HG03025 (cell line): ENCODE measurements around the gene CASP8.
"Not testable (repeated sequence)": the region's sequence is repeated elsewhere in the genome, so short reads cannot be mapped to it uniquely, and the experiment has no call there.

Source experiments
- ATAC-seq: cut with Tn5 transposase; IDR thresholded peaks from one replicate; pipeline ENCODE4 v1.9.1; 2021; ENCODE audit warnings: mild to moderate bottlenecking, moderate library complexity; ENCODE audit not compliant: unreplicated experiment, low FRiP score

Gene CASP8

GRCh38 chr2:201266629-201267028 lies 6.3 kb downstream of the CASP8 start:
- ATAC-seq = no peak

GRCh38 chr2:201267278-201268030 lies 7.1 kb downstream of the CASP8 start:
- no peak for ATAC-seq

- ATAC-seq = no peak
These were observed 9.4 kb downstream of the CASP8 start for GRCh38 chr2:201269764-201270163.

GRCh38 chr2:201270293-201271001 lies 10.1 kb downstream of the CASP8 start:
- no peak for ATAC-seq

- ATAC-seq = no peak
These were observed 11.6 kb downstream of the CASP8 start for GRCh38 chr2:201271917-201272316.

- ATAC-seq = no peak
These were observed 13.1 kb downstream of the CASP8 start for GRCh38 chr2:201273330-201273983.

GRCh38 chr2:201275069-201275468 lies 14.7 kb downstream of the CASP8 start:
- ATAC-seq = no peak

- no peak for ATAC-seq
These were observed 15.7 kb downstream of the CASP8 start for GRCh38 chr2:201275990-201276389.

- ATAC-seq = no peak
These were observed 16.2 kb downstream of the CASP8 start for GRCh38 chr2:201276511-201276910.

GRCh38 chr2:201279079-201279478 lies 18.7 kb downstream of the CASP8 start:
- no peak for ATAC-seq

GRCh38 chr2:201280191-201281040 lies 20.1 kb downstream of the CASP8 start:
- no peak for ATAC-seq

GRCh38 chr2:201285499-201285898 lies 25.2 kb downstream of the CASP8 start:
- no peak for ATAC-seq

GRCh38 chr2:201290457-201291148 lies 30.3 kb downstream of the CASP8 start:
- ATAC-seq = not testable (repeated sequence)

- ATAC-seq = no peak
These were observed 38.2 kb downstream of the CASP8 start for GRCh38 chr2:201298462-201299052.

- ATAC-seq = not testable (repeated sequence)
These were observed 39.6 kb downstream of the CASP8 start for GRCh38 chr2:201299929-201300328.

GRCh38 chr2:201307876-201308275 lies 47.5 kb downstream of the CASP8 start:
- no peak for ATAC-seq

GRCh38 chr2:201308914-201309313 lies 48.6 kb downstream of the CASP8 start:
- ATAC-seq = no peak

GRCh38 chr2:201313362-201313761 lies 53.0 kb downstream of the CASP8 start:
- ATAC-seq = no peak

- no peak for ATAC-seq
These were observed 59.2 kb downstream of the CASP8 start for GRCh38 chr2:201319511-201319910.

GRCh38 chr2:201320257-201320656 lies 59.9 kb downstream of the CASP8 start:
- ATAC-seq = no peak
